CD14-positive monocyte (primary cell): ENCODE measurements around the gene KRT82. TPM values are rescaled to one million over a fixed set of nuclear protein-coding genes. Genes with fewer than 3 reads are reported as not detected.

Source experiments
- DNase-seq, 3 donors: peaks; one replicate each; pipeline ENCODE4 v3.0.0-alpha.2; 2011 to 2022
- H2AFZ ChIP-seq: 2 replicates; pipeline ENCODE4 v1.6.0; 2012; ENCODE audit warnings: mild to moderate bottlenecking, low read depth, low read length, inconsistent platforms; ENCODE audit not compliant: insufficient read depth, poor library complexity, severe bottlenecking
- H3K27ac ChIP-seq, 2 donors: 1 replicate in 1 of 2; 2 replicates in 1 of 2; pipeline ENCODE4 v1.5.1; 2012 to 2013; ENCODE audit warnings: low read length in 2 of 2, control low read depth in 1 of 2, inconsistent platforms in 1 of 2, low read depth in 1 of 2, mild to moderate bottlenecking in 1 of 2
- H3K27me3 ChIP-seq, 2 donors: one replicate each; pipeline versions ENCODE4 v1.6.0 to v1.6.1; 2011 to 2013; ENCODE audit warnings: low read length in 2 of 2; ENCODE audit not compliant: control insufficient read depth in 2 of 2, insufficient read depth in 2 of 2
- H3K36me3 ChIP-seq, 2 donors: replicated peaks in 1 of 2; 1 replicate in 1 of 2; 2 replicates in 1 of 2; pipeline versions ENCODE4 v1.5.1 to v1.6.1; 2012 to 2013; ENCODE audit warnings: low read length in 2 of 2, control low read depth in 1 of 2, inconsistent platforms in 1 of 2, mild to moderate bottlenecking in 1 of 2; ENCODE audit not compliant: insufficient read depth in 2 of 2, control insufficient read depth in 1 of 2
- H3K4me1 ChIP-seq, 2 donors: 1 replicate in 1 of 2; 2 replicates in 1 of 2; pipeline versions ENCODE4 v1.5.1 to v1.6.1; 2012 to 2013; ENCODE audit warnings: low read length in 2 of 2, control low read depth in 1 of 2, inconsistent platforms in 1 of 2, mild to moderate bottlenecking in 1 of 2, moderate library complexity in 1 of 2; ENCODE audit not compliant: insufficient read depth in 2 of 2, control insufficient read depth in 1 of 2
- H3K4me2 ChIP-seq: replicated peaks from 2 replicates; pipeline ENCODE3; 2012; ENCODE audit warnings: low read length, moderate library complexity, mild to moderate bottlenecking; ENCODE audit not compliant: poor library complexity, severe bottlenecking; ENCODE audit errors: extremely low read depth
- H3K4me3 ChIP-seq, 3 experiments: fragments of 200-600 bp in 1 of 3; sonication (generic) in 1 of 3; replicated peaks in 1 of 3; 1 replicate in 2 of 3; 2 replicates in 1 of 3; pipeline ENCODE4 v1.5.1; 2011 to 2013; ENCODE audit warnings: low read length in 3 of 3, mild to moderate bottlenecking in 3 of 3, control low read depth in 2 of 3, low read depth in 2 of 3, inconsistent platforms in 1 of 3, moderate library complexity in 1 of 3
- H3K79me2 ChIP-seq: 2 replicates; pipeline ENCODE4 v1.6.0; 2012; ENCODE audit warnings: mild to moderate bottlenecking, control low read depth, inconsistent platforms, low read length, moderate library complexity; ENCODE audit not compliant: insufficient read depth
- H3K9ac ChIP-seq: 2 replicates; pipeline ENCODE4 v1.6.0; 2017; ENCODE audit warnings: low read length, mild to moderate bottlenecking; ENCODE audit not compliant: insufficient read depth, poor library complexity, severe bottlenecking
- H3K9me3 ChIP-seq, 2 donors: replicated peaks in 1 of 2; 1 replicate in 1 of 2; 2 replicates in 1 of 2; pipeline versions ENCODE4 v1.5.1 to v1.6.1; 2012 to 2013; ENCODE audit warnings: low read length in 2 of 2, control low read depth in 1 of 2; ENCODE audit not compliant: control insufficient read depth in 1 of 2, insufficient read depth in 1 of 2
- H4K20me1 ChIP-seq: 2 replicates; pipeline ENCODE4 v1.6.0; 2012; ENCODE audit warnings: mild to moderate bottlenecking, low read length, control low read depth, moderate library complexity; ENCODE audit not compliant: insufficient read depth
- H3K27ac Mint-ChIP-seq, 7 donors: one replicate each; pipeline ENCODE4 v1.8.0; 2020; ENCODE audit warnings: mild to moderate bottlenecking in 7 of 7, mixed read lengths in 7 of 7, moderate library complexity in 6 of 7, inconsistent platforms in 2 of 7
- H3K27me3 Mint-ChIP-seq, 3 donors: one replicate each; pipeline ENCODE4 v1.8.0; 2021 to 2022; ENCODE audit warnings: low read depth in 3 of 3, mild to moderate bottlenecking in 3 of 3, mixed read lengths in 3 of 3, moderate library complexity in 3 of 3, inconsistent platforms in 1 of 3
- H3K36me3 Mint-ChIP-seq, 2 donors: one replicate each; pipeline ENCODE4 v1.8.0; 2020; ENCODE audit warnings: mixed read lengths in 2 of 2, inconsistent platforms in 1 of 2, mild to moderate bottlenecking in 1 of 2
- H3K4me1 Mint-ChIP-seq: one replicate; pipeline ENCODE4 v1.8.0; 2020; ENCODE audit warnings: mild to moderate bottlenecking, mixed read lengths
- H3K4me3 Mint-ChIP-seq, 2 donors: one replicate each; pipeline ENCODE4 v1.8.0; 2020; ENCODE audit warnings: mild to moderate bottlenecking in 2 of 2, mixed read lengths in 2 of 2, moderate library complexity in 1 of 2
- H3K9me3 Mint-ChIP-seq, 7 donors: one replicate each; pipeline ENCODE4 v1.8.0; 2020 to 2022; ENCODE audit warnings: mixed read lengths in 7 of 7, mild to moderate bottlenecking in 6 of 7, moderate library complexity in 6 of 7, inconsistent platforms in 2 of 7
- CTCF ChIP-seq: fragments of 200-600 bp; IDR thresholded peaks from one replicate; pipeline ENCODE4 v1.8.0; 2022; ENCODE audit warnings: antibody characterized with exemption, mild to moderate bottlenecking
- WGBS: methylation state at CpG from one replicate; pipeline ENCODE4 v1.1.5; 2013; ENCODE audit warnings: missing lambda C conversion rate; ENCODE audit not compliant: insufficient coverage; 5-methylcytosine and 5-hydroxymethylcytosine counted together
- intact Hi-C, 2 donors: fragments of 100-400 bp; cut with micrococcal nuclease; formaldehyde crosslinking; loops; one replicate each; pipeline versions ENCODE4 v1.15.0 to v1.15.1; 2023
- polyA plus RNA-seq, 3 donors: library from polyadenylated mRNA; depleted of rRNA in 1 of 3; unstranded in 2 of 3; stranded (reverse) in 1 of 3; fragments of 300-500 nt in 2 of 3; fragments of >200 nt in 1 of 3; fragmentation: Illumina TruSeq in 2 of 3; gene quantifications; 1 replicate in 2 of 3; 2 replicates in 1 of 3; pipeline ENCODE4 v1.2.3, GENCODE V29; 2012 to 2021

KRT82 gene
- polyA plus RNA-seq, 3 donors: not detected

- Histone ChIP-seq H2AFZ (no peak overlapping the region), H3K4me1 (no peaks in the 10 kb centered on the region), H4K20me1 (no peaks in the 10 kb centered on the region), H3K9me3 (no peaks in the 10 kb centered on the region), H3K9ac (no peak overlapping the region), H3K36me3 (no peaks in the 10 kb centered on the region), H3K27ac (no peak overlapping the region), H3K4me2 (no peak overlapping the region), H3K27me3 (no peaks in the 10 kb centered on the region), H3K79me2 (no peaks in the 10 kb centered on the region), H3K4me3 (no peak overlapping the region)
- peaks cover 3 to 15% (median 13%) of the 10 kb centered on the region in 3 donors for H3K27me3 Mint-ChIP-seq
- DNase-seq: no peak
- no peak overlapping the region for H3K27ac Mint-ChIP-seq
- H3K36me3 Mint-ChIP-seq: no peaks in the 10 kb centered on the region
- TF ChIP-seq CTCF: no peak
- no peaks in the 10 kb centered on the region for H3K4me1 Mint-ChIP-seq
- H3K9me3 Mint-ChIP-seq: peaks cover 0 to 2% (median 0%) of the 10 kb centered on the region in 7 donors
- WGBS: no CpG with 5 or more reads among the region's 3 CpGs
- intact Hi-C loops: no loop called here
- H3K4me3 Mint-ChIP-seq: no peak overlapping the region
Measured at GRCh38 chr12:52454411-52455201, 48.5 kb upstream of the KRT82 start.

- H4K20me1 ChIP-seq: no peaks in the 10 kb centered on the region
- no peak within 1 kb of the TSS for H3K27ac Mint-ChIP-seq
- no peak within 1 kb of the TSS for H3K4me2 ChIP-seq
- H3K27me3 Mint-ChIP-seq: peaks cover 3 to 14% (median 11%) of the 10 kb centered on the region in 3 donors
- H3K27ac ChIP-seq: no peak within 1 kb of the TSS
- no peaks in the 10 kb centered on the region for H3K9me3 ChIP-seq
- intact Hi-C loops: no loop called here
- H3K9ac ChIP-seq: no peak within 1 kb of the TSS
- TF ChIP-seq CTCF: no peak
- H3K79me2 ChIP-seq: no peaks in the 10 kb centered on the region
- no peaks in the 10 kb centered on the region for H3K36me3 Mint-ChIP-seq
- no peak within 1 kb of the TSS for H3K4me3 ChIP-seq
- peaks cover 0 to 5% (median 0%) of the 10 kb centered on the region in 7 donors for H3K9me3 Mint-ChIP-seq
- no peaks in the 10 kb centered on the region for H3K27me3 ChIP-seq
- 80% methylated on average over 1 of the region's 6 CpGs for WGBS
- H3K4me1 ChIP-seq: no peaks in the 10 kb centered on the region
- H3K4me3 Mint-ChIP-seq: no peak within 1 kb of the TSS
- H3K36me3 ChIP-seq: no peaks in the 10 kb centered on the region
- no peak for DNase-seq
- H2AFZ ChIP-seq: no peak within 1 kb of the TSS
- no peaks in the 10 kb centered on the region for H3K4me1 Mint-ChIP-seq
Measured at GRCh38 chr12:52452101-52452500, 46.0 kb upstream of the KRT82 start, which contains the start of gene KRT6B. Gene KRT6B, minus strand, starts transcription at chr12:52452146. Its CDS starts 68 bp downstream, at chr12:52452078.
